ENCODE measurements around the gene FAM20C. TPM values are rescaled to one million over a fixed set of nuclear protein-coding genes. Genes with fewer than 3 reads are reported as not detected.

FAM20C gene
- total and polyA plus RNA-seq, 4 donors, result 17.1 to 58.8 (median 40.8) TPM

GRCh38 chr7:284762-285722 is 92.7 kb downstream of the FAM20C start:
- WGBS (ENCODE audit: insufficient coverage), result 59% methylated on average over 35 of the region's 37 CpGs
- Histone ChIP-seq H3K36me3 (ENCODE audit: control insufficient read depth, insufficient read depth, low read length) (no peaks in the 10 kb centered on the region), H3K9me3 (ENCODE audit: control insufficient read depth, insufficient read depth, low read length) (no peaks in the 10 kb centered on the region), H3K4me3 (ENCODE audit: low read depth, low read length) (no peak overlapping the region), H3K27me3 (ENCODE audit: control insufficient read depth, insufficient read depth, low read length) (peaks cover 28% of the 10 kb centered on the region), H3K27ac (ENCODE audit: low read depth, low read length) (no peak overlapping the region), H3K4me1 (ENCODE audit: control insufficient read depth, insufficient read depth, low read length) (peaks cover 12% of the 10 kb centered on the region)
- DNase-seq (ENCODE audit: low read depth in 4 of 6, low spot score in 6 of 6), result no peak

GRCh38 chr7:285731-286130 is 93.4 kb downstream of the FAM20C start:
- Histone ChIP-seq H3K4me1 (ENCODE audit: control insufficient read depth, insufficient read depth, low read length) (peaks cover 18% of the 10 kb centered on the region), H3K36me3 (ENCODE audit: control insufficient read depth, insufficient read depth, low read length) (no peaks in the 10 kb centered on the region), H3K9me3 (ENCODE audit: control insufficient read depth, insufficient read depth, low read length) (no peaks in the 10 kb centered on the region), H3K4me3 (ENCODE audit: low read depth, low read length) (no peak overlapping the region), H3K27ac (ENCODE audit: low read depth, low read length) (no peak overlapping the region), H3K27me3 (ENCODE audit: control insufficient read depth, insufficient read depth, low read length) (peaks cover 34% of the 10 kb centered on the region)
- WGBS (ENCODE audit: insufficient coverage), result 68% methylated on average over 13 of the region's 16 CpGs
- DNase-seq (ENCODE audit: low read depth in 4 of 6, low spot score in 6 of 6), result no peak

DNA sequence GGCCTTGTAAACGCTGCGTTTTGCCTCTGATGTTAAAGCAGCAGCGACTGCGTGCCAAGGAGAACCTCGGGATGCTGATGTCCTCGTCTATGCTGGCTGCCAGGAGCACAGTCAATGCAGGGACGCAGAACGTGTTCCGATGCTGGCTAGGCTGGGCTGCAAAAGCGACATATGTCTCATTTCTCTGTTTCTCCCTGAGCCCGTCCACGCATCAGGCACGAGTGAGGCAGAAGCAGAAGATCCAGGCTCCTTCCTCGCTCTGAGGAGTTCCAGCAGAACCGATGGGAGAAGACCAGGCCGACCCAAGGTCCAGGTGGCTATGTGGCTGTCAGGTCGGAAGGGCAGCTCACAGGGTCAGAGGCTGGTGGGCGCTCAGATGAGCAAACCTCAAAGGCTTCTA is 93.9 kb downstream of the FAM20C start:
- Histone ChIP-seq H3K9me3 (ENCODE audit: control insufficient read depth, insufficient read depth, low read length) (no peaks in the 10 kb centered on the region), H3K4me1 (ENCODE audit: control insufficient read depth, insufficient read depth, low read length) (peaks cover 18% of the 10 kb centered on the region), H3K36me3 (ENCODE audit: control insufficient read depth, insufficient read depth, low read length) (no peaks in the 10 kb centered on the region), H3K4me3 (ENCODE audit: low read depth, low read length) (no peak overlapping the region), H3K27me3 (ENCODE audit: control insufficient read depth, insufficient read depth, low read length) (peaks cover 35% of the 10 kb centered on the region), H3K27ac (ENCODE audit: low read depth, low read length) (no peak overlapping the region)
- 89% methylated on average over 17 of the region's 18 CpGs for WGBS (ENCODE audit: insufficient coverage)
- no peak for DNase-seq (ENCODE audit: low read depth in 4 of 6, low spot score in 6 of 6)

GRCh38 chr7:288671-289101 is 96.3 kb downstream of the FAM20C start:
- Histone ChIP-seq H3K27ac (ENCODE audit: low read depth, low read length) (no peak overlapping the region), H3K4me1 (ENCODE audit: control insufficient read depth, insufficient read depth, low read length) (peaks cover 21% of the 10 kb centered on the region), H3K9me3 (ENCODE audit: control insufficient read depth, insufficient read depth, low read length) (no peaks in the 10 kb centered on the region), H3K36me3 (ENCODE audit: control insufficient read depth, insufficient read depth, low read length) (no peaks in the 10 kb centered on the region), H3K4me3 (ENCODE audit: low read depth, low read length) (no peak overlapping the region), H3K27me3 (ENCODE audit: control insufficient read depth, insufficient read depth, low read length) (peaks cover 57% of the 10 kb centered on the region)
- WGBS (ENCODE audit: insufficient coverage), result 72% methylated on average over 13 of the region's 14 CpGs
- DNase-seq (ENCODE audit: low read depth in 4 of 6, low spot score in 6 of 6), result no peak

GRCh38 chr7:289209-289755 is 96.9 kb downstream of the FAM20C start:
- 12% methylated on average over 41 of the region's 46 CpGs for WGBS (ENCODE audit: insufficient coverage)
- H3K27ac ChIP-seq (ENCODE audit: low read depth, low read length), result no peak overlapping the region
- H3K27me3 ChIP-seq (ENCODE audit: control insufficient read depth, insufficient read depth, low read length), result peaks cover 62% of the 10 kb centered on the region
- no peaks in the 10 kb centered on the region for H3K36me3 ChIP-seq (ENCODE audit: control insufficient read depth, insufficient read depth, low read length)
- peaks cover 21% of the 10 kb centered on the region for H3K4me1 ChIP-seq (ENCODE audit: control insufficient read depth, insufficient read depth, low read length)
- no peak overlapping the region for H3K4me3 ChIP-seq (ENCODE audit: low read depth, low read length)
- no peak for DNase-seq (ENCODE audit: low read depth in 4 of 6, low spot score in 6 of 6)
- no peaks in the 10 kb centered on the region for H3K9me3 ChIP-seq (ENCODE audit: control insufficient read depth, insufficient read depth, low read length)

- Histone ChIP-seq H3K27ac (ENCODE audit: low read depth, low read length) (no peak within 1 kb of the TSS), H3K4me1 (ENCODE audit: control insufficient read depth, insufficient read depth, low read length) (peaks cover 18% of the 10 kb centered on the region), H3K36me3 (ENCODE audit: control insufficient read depth, insufficient read depth, low read length) (no peaks in the 10 kb centered on the region), H3K4me3 (ENCODE audit: low read depth, low read length) (no peak within 1 kb of the TSS), H3K9me3 (ENCODE audit: control insufficient read depth, insufficient read depth, low read length) (no peaks in the 10 kb centered on the region), H3K27me3 (ENCODE audit: control insufficient read depth, insufficient read depth, low read length) (peaks cover 64% of the 10 kb centered on the region)
- no peak for DNase-seq (ENCODE audit: low read depth in 4 of 6, low spot score in 6 of 6)
- under 1% methylated on average over 77 of the region's 79 CpGs for WGBS (ENCODE audit: insufficient coverage)
Measured at GRCh38 chr7:289756-290553, 97.6 kb downstream of the FAM20C start, which contains the start of gene FOXL3. Gene FOXL3, plus strand, starts transcription at chr7:290170. Its CDS starts 0 bp downstream, at chr7:290170.

DNA sequence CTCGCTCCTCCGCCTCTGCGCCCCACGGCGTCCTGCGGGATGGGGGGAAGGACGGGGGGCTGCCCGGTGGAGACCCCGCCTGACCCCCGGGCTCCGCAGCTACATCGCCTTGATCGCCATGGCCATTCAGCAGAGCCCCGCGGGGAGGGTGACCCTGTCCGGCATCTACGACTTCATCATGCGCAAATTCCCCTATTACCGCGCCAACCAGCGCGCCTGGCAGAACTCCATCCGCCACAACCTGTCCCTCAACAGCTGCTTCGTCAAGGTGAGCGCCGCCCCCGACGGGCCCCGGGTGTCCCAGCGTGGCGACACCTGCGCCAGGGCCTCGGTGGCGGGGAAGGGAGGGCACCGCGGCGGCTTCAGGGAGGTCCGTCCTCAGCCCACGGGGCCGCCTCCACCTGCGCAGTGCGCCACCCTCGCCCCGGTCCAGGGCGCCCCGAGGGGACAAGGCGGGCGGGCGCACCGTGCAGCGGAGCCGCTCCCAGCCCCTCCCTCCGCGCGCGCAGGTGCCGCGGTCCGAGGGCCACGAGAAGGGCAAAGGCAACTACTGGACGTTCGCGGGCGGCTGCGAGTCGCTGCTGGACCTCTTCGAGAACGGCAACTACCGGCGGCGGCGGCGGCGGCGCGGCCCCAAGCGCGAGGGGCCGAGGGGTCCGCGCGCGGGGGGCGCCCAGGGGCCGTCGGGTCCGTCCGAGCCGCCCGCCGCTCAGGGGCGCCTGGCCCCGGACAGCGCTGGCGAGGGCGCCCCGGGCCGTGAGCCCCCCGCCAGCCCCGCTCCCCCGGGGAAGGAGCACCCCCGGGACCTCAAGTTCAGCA is 98.4 kb downstream of the FAM20C start:
- H3K4me1 ChIP-seq (ENCODE audit: control insufficient read depth, insufficient read depth, low read length), result peaks cover 18% of the 10 kb centered on the region
- H3K27ac ChIP-seq (ENCODE audit: low read depth, low read length), result no peak overlapping the region
- no peak for DNase-seq (ENCODE audit: low read depth in 4 of 6, low spot score in 6 of 6)
- peaks cover 57% of the 10 kb centered on the region for H3K27me3 ChIP-seq (ENCODE audit: control insufficient read depth, insufficient read depth, low read length)
- H3K9me3 ChIP-seq (ENCODE audit: control insufficient read depth, insufficient read depth, low read length), result no peaks in the 10 kb centered on the region
- no peak overlapping the region for H3K4me3 ChIP-seq (ENCODE audit: low read depth, low read length)
- H3K36me3 ChIP-seq (ENCODE audit: control insufficient read depth, insufficient read depth, low read length), result no peaks in the 10 kb centered on the region
- WGBS (ENCODE audit: insufficient coverage), result 5% methylated on average over 101 of the region's 102 CpGs

- Histone ChIP-seq H3K36me3 (ENCODE audit: control insufficient read depth, insufficient read depth, low read length) (no peaks in the 10 kb centered on the region), H3K4me1 (ENCODE audit: control insufficient read depth, insufficient read depth, low read length) (peaks cover 18% of the 10 kb centered on the region), H3K9me3 (ENCODE audit: control insufficient read depth, insufficient read depth, low read length) (no peaks in the 10 kb centered on the region), H3K4me3 (ENCODE audit: low read depth, low read length) (no peak overlapping the region), H3K27me3 (ENCODE audit: control insufficient read depth, insufficient read depth, low read length) (peaks cover 54% of the 10 kb centered on the region), H3K27ac (ENCODE audit: low read depth, low read length) (no peak overlapping the region)
- WGBS (ENCODE audit: insufficient coverage), result 66% methylated on average over 21 of the region's 21 CpGs
- no peak for DNase-seq (ENCODE audit: low read depth in 4 of 6, low spot score in 6 of 6)
Measured at GRCh38 chr7:291373-292092, 99.2 kb downstream of the FAM20C start.
